ENCODE data around the gene KRT78. TPM values are rescaled to one million over a fixed set of nuclear protein-coding genes. Genes with fewer than 3 reads are reported as not detected.

The KRT78 gene
- total RNA-seq, 1 donor from 2014 or later, result not detected

DNA sequence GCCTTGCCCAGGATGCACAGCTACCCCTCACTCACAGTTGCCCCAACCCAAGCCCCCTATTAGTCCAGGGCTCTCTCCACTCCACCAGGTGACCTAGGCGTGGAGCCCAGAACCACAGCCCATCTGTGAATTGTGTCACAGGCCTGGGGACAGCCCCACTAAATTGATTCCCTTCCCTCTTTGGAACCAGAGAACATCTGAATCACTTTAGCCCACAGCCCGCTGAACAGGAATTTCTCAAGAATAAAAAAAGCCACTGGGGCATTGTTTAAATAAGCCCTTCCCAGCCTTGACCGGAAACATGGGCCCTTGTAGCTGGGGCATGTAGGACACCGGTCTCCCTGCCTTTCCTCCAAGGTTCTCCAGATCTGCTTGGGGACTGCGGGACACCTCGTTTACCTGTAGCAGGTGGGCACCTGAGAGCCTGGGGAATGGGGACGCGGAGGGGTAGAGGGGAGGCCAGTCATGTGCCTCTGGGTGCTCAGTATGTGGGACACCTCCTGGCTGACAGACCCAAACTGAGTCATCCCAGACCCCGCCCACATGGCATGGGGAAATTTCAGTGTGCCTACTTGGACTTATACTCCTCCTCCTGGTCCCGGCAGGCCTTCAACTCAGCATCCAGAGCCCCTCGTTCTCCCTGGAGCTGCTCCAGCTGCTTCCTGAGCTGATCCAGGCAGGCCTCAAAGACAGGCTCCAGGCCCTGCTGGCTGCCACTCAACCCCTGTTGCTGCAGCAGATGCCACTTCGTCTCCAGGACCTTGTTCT, 1.3 kb downstream of the KRT78 start:
- H3K4me3 Mint-ChIP-seq (ENCODE audit: unreplicated experiment), result no peak overlapping the region
- no peaks in the 10 kb centered on the region for H3K9me3 Mint-ChIP-seq (ENCODE audit: unreplicated experiment)
- peaks cover 5% of the 10 kb centered on the region for H3K27me3 Mint-ChIP-seq (ENCODE audit: unreplicated experiment)
- no peak for TF ChIP-seq CTCF (IDR thresholded peaks at IDR 0.05; ENCODE audit: unreplicated experiment)
- H3K4me1 Mint-ChIP-seq (ENCODE audit: unreplicated experiment), result no peaks in the 10 kb centered on the region
- H3K27ac Mint-ChIP-seq (ENCODE audit: unreplicated experiment), result no peak overlapping the region
- H3K36me3 Mint-ChIP-seq (ENCODE audit: low read depth, unreplicated experiment), result no peaks in the 10 kb centered on the region
- no peak for DNase-seq (ENCODE audit: low spot score)

GRCh38 chr12:52846356-52846970, 2.3 kb downstream of the KRT78 start:
- no peaks in the 10 kb centered on the region for H3K4me1 Mint-ChIP-seq (ENCODE audit: unreplicated experiment)
- no peaks in the 10 kb centered on the region for H3K36me3 Mint-ChIP-seq (ENCODE audit: low read depth, unreplicated experiment)
- no peak overlapping the region for H3K27ac Mint-ChIP-seq (ENCODE audit: unreplicated experiment)
- no peak overlapping the region for H3K4me3 Mint-ChIP-seq (ENCODE audit: unreplicated experiment)
- peaks cover 3% of the 10 kb centered on the region for H3K27me3 Mint-ChIP-seq (ENCODE audit: unreplicated experiment)
- no peak for TF ChIP-seq CTCF (IDR thresholded peaks at IDR 0.05; ENCODE audit: unreplicated experiment)
- no peaks in the 10 kb centered on the region for H3K9me3 Mint-ChIP-seq (ENCODE audit: unreplicated experiment)
- DNase-seq (ENCODE audit: low spot score), result no peak

GRCh38 chr12:52845946-52846345, 2.8 kb downstream of the KRT78 start:
- DNase-seq (ENCODE audit: low spot score), result no peak
- Mint-ChIP-seq H3K27ac (ENCODE audit: unreplicated experiment) (no peak overlapping the region), H3K4me3 (ENCODE audit: unreplicated experiment) (no peak overlapping the region), H3K9me3 (ENCODE audit: unreplicated experiment) (no peaks in the 10 kb centered on the region), H3K27me3 (ENCODE audit: unreplicated experiment) (peaks cover 3% of the 10 kb centered on the region), H3K4me1 (ENCODE audit: unreplicated experiment) (no peaks in the 10 kb centered on the region), H3K36me3 (ENCODE audit: low read depth, unreplicated experiment) (no peaks in the 10 kb centered on the region)
- no peak for TF ChIP-seq CTCF (IDR thresholded peaks at IDR 0.05; ENCODE audit: unreplicated experiment)

GRCh38 chr12:52844386-52844785, 4.4 kb downstream of the KRT78 start:
- Mint-ChIP-seq H3K27ac (ENCODE audit: unreplicated experiment) (no peak overlapping the region), H3K4me1 (ENCODE audit: unreplicated experiment) (peaks cover 5% of the 10 kb centered on the region), H3K9me3 (ENCODE audit: unreplicated experiment) (no peaks in the 10 kb centered on the region), H3K27me3 (ENCODE audit: unreplicated experiment) (peaks cover 3% of the 10 kb centered on the region), H3K4me3 (ENCODE audit: unreplicated experiment) (no peak overlapping the region), H3K36me3 (ENCODE audit: low read depth, unreplicated experiment) (no peaks in the 10 kb centered on the region)
- no peak for TF ChIP-seq CTCF (IDR thresholded peaks at IDR 0.05; ENCODE audit: unreplicated experiment)
- no peak for DNase-seq (ENCODE audit: low spot score)

DNA sequence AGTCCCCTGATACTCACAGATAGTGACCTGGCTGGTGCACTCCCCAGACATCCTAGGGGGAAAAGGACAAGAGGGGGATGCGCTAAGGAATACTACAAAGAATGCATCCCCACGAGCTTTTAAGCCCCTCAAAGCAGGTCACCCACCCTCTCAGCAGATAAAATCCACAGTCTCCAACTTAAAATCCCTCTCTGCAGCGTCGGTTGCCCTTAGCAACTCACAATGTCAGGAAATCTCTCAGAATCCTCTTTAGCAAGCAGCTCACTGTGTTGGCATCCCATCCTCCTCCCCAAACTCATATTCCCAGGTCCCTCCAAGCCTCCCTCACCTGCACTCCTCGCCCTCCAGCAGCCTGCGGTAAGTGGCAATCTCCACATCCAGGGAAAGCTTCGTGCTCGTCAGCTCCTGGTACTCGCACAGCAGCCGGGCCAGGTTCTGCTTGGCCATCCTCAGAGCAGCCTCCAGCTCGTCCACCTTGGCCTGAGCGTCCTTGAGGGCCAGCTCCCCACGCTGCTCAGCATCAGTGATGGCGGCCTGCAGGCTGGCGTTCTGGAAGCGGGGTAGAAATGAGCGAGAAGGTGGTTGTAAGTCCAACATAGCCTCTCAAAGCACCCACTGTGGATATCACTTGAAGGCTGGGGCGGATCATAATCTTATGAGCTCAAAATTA, 9.2 kb downstream of the KRT78 start:
- peaks cover 12% of the 10 kb centered on the region for H3K27me3 Mint-ChIP-seq (ENCODE audit: unreplicated experiment)
- H3K36me3 Mint-ChIP-seq (ENCODE audit: low read depth, unreplicated experiment), result no peaks in the 10 kb centered on the region
- H3K4me3 Mint-ChIP-seq (ENCODE audit: unreplicated experiment), result no peak overlapping the region
- no peak for TF ChIP-seq CTCF (IDR thresholded peaks at IDR 0.05; ENCODE audit: unreplicated experiment)
- H3K9me3 Mint-ChIP-seq (ENCODE audit: unreplicated experiment), result no peaks in the 10 kb centered on the region
- peaks cover 36% of the 10 kb centered on the region for H3K4me1 Mint-ChIP-seq (ENCODE audit: unreplicated experiment)
- no peak overlapping the region for H3K27ac Mint-ChIP-seq (ENCODE audit: unreplicated experiment)
- DNase-seq (ENCODE audit: low spot score), result no peak

Measured in endothelial cell (in vitro differentiated cells).